SK-N-SH (cell line): ENCODE data around the gene KCNJ18. TPM values are rescaled to one million over a fixed set of nuclear protein-coding genes. Genes with fewer than 3 reads are reported as not detected.

Source experiments
- CTCF ChIA-PET: fragments of 300-600, 350-600 bp; formaldehyde crosslinking; extraction: SDS; loops from one replicate; lab custom pipeline; 2021; lab: Yijun Ruan, JAX
- POLR2A ChIA-PET: fragments of 350-600 bp; sonication (Branson Sonifier 250); formaldehyde crosslinking; extraction: SDS; loops from one replicate; lab custom pipeline; 2020; ENCODE audit warnings: antibody characterized with exemption, inconsistent platforms; lab: Yijun Ruan, JAX
- DNase-seq: peaks from one replicate; pipeline ENCODE4 v3.0.0; 2012
- H2AFZ ChIP-seq: fragments of 200-600 bp; sonication (generic); 2 replicates; pipeline ENCODE4 v1.8.1; 2016; ENCODE audit warnings: antibody characterized with exemption, mild to moderate bottlenecking, low read depth
- H3F3A ChIP-seq: fragments of 200-600 bp; sonication (generic); replicated peaks from 2 replicates; pipeline ENCODE3; 2016; ENCODE audit warnings: antibody characterized with exemption, mild to moderate bottlenecking; ENCODE audit not compliant: insufficient read depth
- H3K27ac ChIP-seq, 2 experiments: fragments of 200-500 bp in 1 of 2; fragments of 200-600 bp in 1 of 2; sonication (Bioruptor generic) in 1 of 2; sonication (generic), shearing (Covaris generic) in 1 of 2; 2 replicates each; pipeline versions ENCODE4 v1.5.1 to v1.6.1; 2014 to 2016; ENCODE audit warnings: low read depth in 2 of 2, inconsistent platforms in 1 of 2, low read length in 1 of 2, mild to moderate bottlenecking in 1 of 2, mixed read lengths in 1 of 2
- H3K27me3 ChIP-seq: fragments of 200-600 bp; sonication (generic), shearing (Covaris generic); 2 replicates; pipeline ENCODE4 v1.6.1; 2016; ENCODE audit warnings: mixed run types; ENCODE audit not compliant: insufficient read depth
- H3K36me3 ChIP-seq, 2 experiments: fragments of 200-500 bp in 1 of 2; fragments of 200-600 bp in 1 of 2; sonication (Bioruptor generic) in 1 of 2; sonication (generic) in 1 of 2; replicated peaks in 1 of 2; 2 replicates each; pipeline versions ENCODE3 to v1.5.1; 2014 to 2016; ENCODE audit warnings: low read length in 1 of 2, mild to moderate bottlenecking in 1 of 2; ENCODE audit not compliant: insufficient read depth in 2 of 2, control insufficient read depth in 1 of 2
- H3K4me1 ChIP-seq, 2 experiments: fragments of 200-500 bp in 1 of 2; fragments of 200-600 bp in 1 of 2; sonication (Bioruptor generic) in 1 of 2; sonication (generic), shearing (Covaris generic) in 1 of 2; 2 replicates each; pipeline versions ENCODE4 v1.5.1 to v1.6.1; 2014 to 2016; ENCODE audit warnings: low read depth in 1 of 2, low read length in 1 of 2, mixed run types in 1 of 2; ENCODE audit not compliant: insufficient read depth in 2 of 2, control insufficient read depth in 1 of 2
- H3K4me2 ChIP-seq: fragments of 200-600 bp; sonication (generic), shearing (Covaris generic); 2 replicates; pipeline ENCODE4 v1.6.1; 2017; ENCODE audit warnings: mixed run types
- H3K4me3 ChIP-seq, 2 experiments: fragments of 200-500 bp in 1 of 2; fragments of 200-600 bp in 1 of 2; sonication (Bioruptor generic) in 1 of 2; sonication (generic), shearing (Covaris generic) in 1 of 2; 2 replicates each; pipeline versions ENCODE4 v1.5.1 to v1.8.1; 2014 to 2016; ENCODE audit warnings: low read depth in 2 of 2, inconsistent platforms in 1 of 2, low read length in 1 of 2, mild to moderate bottlenecking in 1 of 2, mixed read lengths in 1 of 2, moderate library complexity in 1 of 2
- H3K79me2 ChIP-seq: fragments of 200-600 bp; sonication (generic); 2 replicates; pipeline ENCODE4 v1.8.1; 2017; ENCODE audit warnings: mild to moderate bottlenecking; ENCODE audit not compliant: insufficient read depth
- H3K9ac ChIP-seq: fragments of 200-600 bp; sonication (generic); 2 replicates; pipeline ENCODE4 v1.6.1; 2017; ENCODE audit warnings: mixed run types
- H3K9me2 ChIP-seq: fragments of 200-600 bp; sonication (generic); 2 replicates; pipeline ENCODE4 v1.6.1; 2017; ENCODE audit warnings: mixed run types
- H3K9me3 ChIP-seq: fragments of 200-600 bp; sonication (generic); 2 replicates; pipeline ENCODE4 v1.6.1; 2017; ENCODE audit warnings: mixed run types, mild to moderate bottlenecking, moderate library complexity
- H4K20me1 ChIP-seq: fragments of 200-600 bp; sonication (generic); 2 replicates; pipeline ENCODE4 v1.6.1; 2017; ENCODE audit warnings: mild to moderate bottlenecking, mixed run types; ENCODE audit not compliant: insufficient read depth
- CTCF ChIP-seq: fragments of 200-600 bp; sonication (generic); IDR thresholded peaks from 2 replicates; pipeline ENCODE4 v1.6.1; 2017; ENCODE audit warnings: antibody characterized with exemption, mild to moderate bottlenecking, moderate library complexity
- FOSL2 ChIP-seq: IDR thresholded peaks from 2 replicates; pipeline ENCODE4 v1.4.0; 2012; ENCODE audit warnings: low read depth, mild to moderate bottlenecking, moderate library complexity, borderline replicate concordance
- FOXJ3 ChIP-seq: sonication (generic); formaldehyde crosslinking; IDR thresholded peaks from 2 replicates; pipeline ENCODE4 v1.5.1; 2020; ENCODE audit warnings: mild to moderate bottlenecking, missing genetic modification reagents
- IRF3 ChIP-seq: fragments of 150-350 bp; IDR thresholded peaks from 2 replicates; pipeline ENCODE4 v1.6.1; 2016; ENCODE audit warnings: mild to moderate bottlenecking, low read depth, low read length
- MAX ChIP-seq: IDR thresholded peaks from 2 replicates; pipeline ENCODE4 v1.4.0; 2012; ENCODE audit warnings: low read depth
- MEF2A ChIP-seq: IDR thresholded peaks from 2 replicates; pipeline ENCODE4 v1.4.0; 2012; ENCODE audit warnings: low read depth, borderline replicate concordance
- MXI1 ChIP-seq: IDR thresholded peaks from 2 replicates; pipeline ENCODE4 v1.6.1; 2012; ENCODE audit warnings: mild to moderate bottlenecking, low read depth, low read length, improper control_type of control experiment
- NFIC ChIP-seq: IDR thresholded peaks from 2 replicates; pipeline ENCODE4 v1.4.0; 2012; ENCODE audit warnings: borderline replicate concordance
- NRF1 ChIP-seq: IDR thresholded peaks from 2 replicates; pipeline ENCODE4 v1.6.1; 2012; ENCODE audit warnings: low read depth, mild to moderate bottlenecking, low read length
- PBX3 ChIP-seq: IDR thresholded peaks from 2 replicates; pipeline ENCODE4; 2012
- POLR2AphosphoS5 ChIP-seq: IDR thresholded peaks from 2 replicates; pipeline ENCODE4 v1.6.1; 2012; ENCODE audit warnings: low read depth, low read length
- RAD21 ChIP-seq: IDR thresholded peaks from 2 replicates; pipeline ENCODE4 v1.6.1; 2012; ENCODE audit warnings: mild to moderate bottlenecking, low read length
- RCOR1 ChIP-seq: fragments of 150-350 bp; IDR thresholded peaks from 2 replicates; pipeline ENCODE4 v1.6.1; 2017; ENCODE audit warnings: antibody characterized with exemption, low read length
- RFX5 ChIP-seq: IDR thresholded peaks from 2 replicates; pipeline ENCODE4 v1.6.1; 2012; ENCODE audit warnings: mild to moderate bottlenecking, improper control_type of control experiment, low read length
- RXRA ChIP-seq: IDR thresholded peaks from 2 replicates; pipeline ENCODE4 v1.4.0; 2012; ENCODE audit warnings: low read depth, mild to moderate bottlenecking, borderline replicate concordance
- TCF12 ChIP-seq: IDR thresholded peaks from 2 replicates; pipeline ENCODE4 v1.4.0; 2012
- TEAD4 ChIP-seq: IDR thresholded peaks from 2 replicates; pipeline ENCODE4 v1.4.0; 2012; ENCODE audit warnings: mild to moderate bottlenecking, borderline replicate concordance; ENCODE audit not compliant: insufficient read depth
- USF2 ChIP-seq: fragments of 150-350 bp; IDR thresholded peaks from 2 replicates; pipeline ENCODE4 v1.6.1; 2017; ENCODE audit warnings: antibody characterized with exemption, low read length, low read depth, borderline replicate concordance
- YY1 ChIP-seq: IDR thresholded peaks from 2 replicates; pipeline ENCODE4 v1.4.0; 2012; ENCODE audit warnings: low read depth, mild to moderate bottlenecking
- ZBTB33 ChIP-seq: IDR thresholded peaks from 2 replicates; pipeline ENCODE4 v1.4.0; 2012; ENCODE audit warnings: low read depth, borderline replicate concordance
- WGBS: methylation state at CpG from one replicate; pipeline ENCODE4 v1.1.6; 2017; ENCODE audit warnings: low lambda C conversion rate; 5-methylcytosine and 5-hydroxymethylcytosine counted together
- polyA plus RNA-seq, 3 experiments: library from polyadenylated mRNA; depleted of rRNA; stranded (reverse); fragments of >200 nt; gene quantifications; 2 replicates each; pipeline ENCODE4 v1.2.3, GENCODE V29; 2012

The KCNJ18 gene
- polyA plus RNA-seq, 1 of the 3 experiments (the other 2 are of a cell fraction), result not detected

GRCh38 chr17:21677911-21678310 is 14.4 kb upstream of the KCNJ18 start:
- Histone ChIP-seq H3K4me1 (no peaks in the 10 kb centered on the region), H3K4me2 (peak overlapping the region; percentile 77), H3K9me3 (no peaks in the 10 kb centered on the region), H3F3A (no peaks in the 10 kb centered on the region), H3K9me2 (no peaks in the 10 kb centered on the region), H3K79me2 (no peaks in the 10 kb centered on the region), H4K20me1 (no peaks in the 10 kb centered on the region), H3K36me3 (no peaks in the 10 kb centered on the region), H3K27ac (no peak overlapping the region), H3K27me3 (peaks cover 73% of the 10 kb centered on the region), H3K9ac (no peak overlapping the region), H2AFZ (no peak overlapping the region), H3K4me3 (peak overlapping the region in 1 of 2 experiments; percentile 39; a peak in 1 of 4 replicates)
- ChIA-PET CTCF (no interaction called here), POLR2A (no interaction called here)
- DNase-seq, result no peak
- TF ChIP-seq IRF3 (no peak), NFIC (no peak), POLR2AphosphoS5 (no peak), TEAD4 (no peak), FOXJ3 (CRISPR knock-in tag) (no peak), RFX5 (no peak), RCOR1 (no peak), MXI1 (no peak), PBX3 (no peak), NRF1 (no peak), ZBTB33 (no peak), YY1 (no peak), RXRA (no peak), RAD21 (no peak), TCF12 (no peak), FOSL2 (no peak), USF2 (no peak), CTCF (no peak), MAX (no peak), MEF2A (no peak)
- 24% methylated on average over 17 of the region's 17 CpGs for WGBS
